K562 (cell line): ENCODE measurements around the gene STC2. TPM values are rescaled to one million over a fixed set of nuclear protein-coding genes. Genes with fewer than 3 reads are reported as not detected.

Experiments
- ADNP ChIP-seq: fragments of 200-800 bp; sonication (Bioruptor generic); IDR thresholded peaks from 2 replicates; pipeline ENCODE4 v1.6.1; 2016; ENCODE audit warnings: missing genetic modification characterization, missing compliant biosample characterization
- ARID4B ChIP-seq: sonication (generic); formaldehyde crosslinking; IDR thresholded peaks from 2 replicates; pipeline ENCODE4 v1.8.0; 2022; ENCODE audit warnings: mild to moderate bottlenecking, missing genetic modification reagents
- CHD1 ChIP-seq: fragments of 200-600 bp; sonication (generic); IDR thresholded peaks from one replicate; pipeline ENCODE4 v1.6.1; 2012; ENCODE audit warnings: mild to moderate bottlenecking, moderate library complexity, low read length, inconsistent platforms
- EHMT2 ChIP-seq: fragments of 450-650 bp; IDR thresholded peaks from 2 replicates; pipeline ENCODE4 v1.6.1; 2018; ENCODE audit warnings: antibody characterized with exemption
- HDAC3 ChIP-seq: fragments of 450-650 bp; IDR thresholded peaks from 2 replicates; pipeline ENCODE4 v1.6.1; 2018; ENCODE audit warnings: borderline replicate concordance, mild to moderate bottlenecking, moderate library complexity; ENCODE audit not compliant: partially characterized antibody
- MLX ChIP-seq, 2 experiments: fragments of 450-650 bp in 1 of 2; sonication (generic) in 1 of 2; formaldehyde crosslinking; conservative IDR thresholded peaks; 2 replicates each; pipeline versions ENCODE4 v1.4.0 to v1.8.1; 2020 to 2022; ENCODE audit warnings: mild to moderate bottlenecking in 1 of 2, missing genetic modification reagents in 1 of 2
- NCOA4 ChIP-seq: fragments of 450-650 bp; IDR thresholded peaks from 2 replicates; pipeline ENCODE4 v1.6.1; 2018; ENCODE audit warnings: mild to moderate bottlenecking; ENCODE audit not compliant: partially characterized antibody
- NR2C1 ChIP-seq, 2 experiments: fragments of 450-650 bp; IDR thresholded peaks; 2 replicates each; pipeline ENCODE4 v1.6.1; 2017; ENCODE audit warnings: mild to moderate bottlenecking in 2 of 2, antibody characterized with exemption in 1 of 2, inconsistent platforms in 1 of 2, missing compliant biosample characterization in 1 of 2, missing genetic modification characterization in 1 of 2
- PCBP1 ChIP-seq: fragments of 200-400 bp; formaldehyde crosslinking; IDR thresholded peaks from 2 replicates; pipeline ENCODE4 v1.6.1; 2018; ENCODE audit warnings: mild to moderate bottlenecking, low read depth, low read length; ENCODE audit not compliant: poor library complexity, severe bottlenecking
- SMARCE1 ChIP-seq: fragments of 450-650 bp; IDR thresholded peaks from 2 replicates; pipeline ENCODE4 v1.7.1; 2016; ENCODE audit warnings: mild to moderate bottlenecking
- SREBF2 ChIP-seq: sonication (generic); formaldehyde crosslinking; IDR thresholded peaks from 2 replicates; pipeline ENCODE4 v1.4.0; 2020; ENCODE audit warnings: mild to moderate bottlenecking, missing genetic modification reagents
- TFAM ChIP-seq: fragments of 250-450 bp; sonication (Bioruptor Pico); conservative IDR thresholded peaks from 2 replicates; pipeline ENCODE4 v1.5.0; 2021; ENCODE audit warnings: mild to moderate bottlenecking, moderate library complexity
- XRCC3 ChIP-seq: fragments of 450-650 bp; IDR thresholded peaks from 2 replicates; pipeline ENCODE4 v1.6.1; 2017; ENCODE audit warnings: mild to moderate bottlenecking, moderate library complexity
- ZBTB7A ChIP-seq: IDR thresholded peaks from 2 replicates; pipeline ENCODE4 v1.6.1; 2011; ENCODE audit warnings: low read depth, mild to moderate bottlenecking, low read length, moderate library complexity, borderline replicate concordance; ENCODE audit not compliant: control insufficient read depth
- ZNF121 ChIP-seq: sonication (generic); formaldehyde crosslinking; conservative IDR thresholded peaks from 2 replicates; pipeline ENCODE4 v1.8.0; 2022; ENCODE audit warnings: missing genetic modification reagents
- ZNF23 ChIP-seq: fragments of 250-450 bp; sonication (Bioruptor Pico); IDR thresholded peaks from 2 replicates; pipeline ENCODE4 v1.4.0; 2020; ENCODE audit warnings: mild to moderate bottlenecking
- ZNF609 ChIP-seq: sonication (generic); formaldehyde crosslinking; IDR thresholded peaks from 2 replicates; pipeline ENCODE4 v1.8.1; 2023; ENCODE audit warnings: missing genetic modification reagents, mild to moderate bottlenecking, borderline replicate concordance
- polyA plus RNA-seq, 8 experiments: library from polyadenylated mRNA; depleted of rRNA in 4 of 8; stranded (reverse) in 5 of 8; unstranded in 3 of 8; fragments of >200 nt; fragmentation: Nextera tagmentation in 2 of 8; fragmentation: Illumina TruSeq in 1 of 8; extraction: Ambion mirVana in 2 of 8; extraction: Trizol in 1 of 8; gene quantifications; 2 replicates each; pipeline versions ENCODE4 v1.2.1 to v1.2.3, GENCODE V29; 2011 to 2014; ENCODE audit warnings: inconsistent platforms in 1 of 8, missing spikeins in 1 of 8
- total RNA-seq, 7 experiments: library from RNA; depleted of rRNA in 6 of 7; stranded (reverse); fragments of >200 nt in 6 of 7; fragmentation: Illumina TruSeq in 2 of 7; extraction: Trizol in 2 of 7; gene quantifications; 2 replicates each; pipeline versions ENCODE4 v1.2.1 to v1.2.3, GENCODE V29; 2011 to 2021; ENCODE audit warnings: low replicate concordance in 1 of 7

Gene STC2
- total and polyA plus RNA-seq, 9 of the 15 experiments (the other 6 are each of a cell fraction or from before 2014, with no cell fraction given) = 0.62 to 31.7 (median 7.4) TPM

GRCh38 chr5:173324115-173325001 lies 3.9 kb downstream of the STC2 start (continued):
- TF ChIP-seq ARID4B (no peak), SREBF2 (CRISPR knock-in tag) (no peak), TFAM (CRISPR knock-in tag) (no peak), NCOA4 (no peak), MLX (CRISPR knock-in tag; conservative IDR thresholded peaks at IDR 0.05) (no peak), PCBP1 (no peak), XRCC3 (no peak), SMARCE1 (peak; percentile 52; the same call in 1 of the 2 replicates), ADNP (tag) (no peak), ZNF121 (CRISPR knock-in tag) (no peak), ZBTB7A (peak; percentile 45; the same call in 1 of the 2 replicates), CHD1 (no peak), HDAC3 (no peak), EHMT2 (no peak), ZNF23 (CRISPR knock-in tag) (no peak), ZNF609 (CRISPR knock-in tag) (no peak), NR2C1 (IDR thresholded peaks at IDR 0.05) (no peak), NR2C1 (tag; IDR thresholded peaks at IDR 0.05) (0 out of 2 replicates have a peak, but pooled peaks have one; percentile 38)
